ENCODE measurements around the gene TDG.

GRCh38 chr12:103930787-103931735, 34.6 kb upstream of the TDG start:
- no peak for TF ChIP-seq POLR2A (IDR thresholded peaks at IDR 0.05)
- TF ChIP-seq CTCF (IDR thresholded peaks at IDR 0.05) = no peak

Measured in esophagus squamous epithelium (tissue), 4 donors.